Lower leg skin (tissue), 3 donors: ENCODE data around the gene TTYH2.

Experiments
- POLR2A ChIP-seq, 2 donors: fragments of 450-650 bp; IDR thresholded peaks; one replicate each; pipeline ENCODE4 v1.6.1; 2016 to 2017; ENCODE audit warnings: antibody characterized with exemption in 2 of 2, mild to moderate bottlenecking in 1 of 2, moderate library complexity in 1 of 2
- TF ChIP-seq, protein P1 (sequence below), 3 donors: fragments of 450-650 bp; IDR thresholded peaks; one replicate each; pipeline ENCODE4 v1.5.1; 2016; ENCODE audit warnings: antibody characterized with exemption in 3 of 3, mild to moderate bottlenecking in 3 of 3, moderate library complexity in 2 of 3

- TF ChIP-seq, protein P1, sequence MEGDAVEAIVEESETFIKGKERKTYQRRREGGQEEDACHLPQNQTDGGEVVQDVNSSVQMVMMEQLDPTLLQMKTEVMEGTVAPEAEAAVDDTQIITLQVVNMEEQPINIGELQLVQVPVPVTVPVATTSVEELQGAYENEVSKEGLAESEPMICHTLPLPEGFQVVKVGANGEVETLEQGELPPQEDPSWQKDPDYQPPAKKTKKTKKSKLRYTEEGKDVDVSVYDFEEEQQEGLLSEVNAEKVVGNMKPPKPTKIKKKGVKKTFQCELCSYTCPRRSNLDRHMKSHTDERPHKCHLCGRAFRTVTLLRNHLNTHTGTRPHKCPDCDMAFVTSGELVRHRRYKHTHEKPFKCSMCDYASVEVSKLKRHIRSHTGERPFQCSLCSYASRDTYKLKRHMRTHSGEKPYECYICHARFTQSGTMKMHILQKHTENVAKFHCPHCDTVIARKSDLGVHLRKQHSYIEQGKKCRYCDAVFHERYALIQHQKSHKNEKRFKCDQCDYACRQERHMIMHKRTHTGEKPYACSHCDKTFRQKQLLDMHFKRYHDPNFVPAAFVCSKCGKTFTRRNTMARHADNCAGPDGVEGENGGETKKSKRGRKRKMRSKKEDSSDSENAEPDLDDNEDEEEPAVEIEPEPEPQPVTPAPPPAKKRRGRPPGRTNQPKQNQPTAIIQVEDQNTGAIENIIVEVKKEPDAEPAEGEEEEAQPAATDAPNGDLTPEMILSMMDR (IDR thresholded peaks at IDR 0.05): no peak
- no peak for TF ChIP-seq POLR2A (IDR thresholded peaks at IDR 0.05)
Observed at GRCh38 chr17:74289688-74290087, 76.3 kb downstream of the TTYH2 start.
